OCI-LY7 (cell line): ENCODE measurements around the gene FCER1G. TPM values are rescaled to one million over a fixed set of nuclear protein-coding genes. Genes with fewer than 3 reads are reported as not detected.

Experiments used
- BruUV-seq: library from RNA; stranded (reverse); fragments of 400-500 nt; replicated peaks from 2 replicates; lab custom pipeline; 2021; lab: Mats Ljungman, UMichigan
- CTCF ChIA-PET: fragments of 300-600 bp; sonication (Branson Sonifier 250); formaldehyde crosslinking; loops from one replicate; lab custom pipeline; 2022; ENCODE audit warnings: antibody characterized with exemption; ENCODE audit not compliant: unreplicated experiment; lab: Charles Lee
- POLR2A ChIA-PET: fragments of 300-600 bp; sonication (Branson Sonifier 250); formaldehyde crosslinking; loops from one replicate; lab custom pipeline; 2022; ENCODE audit warnings: antibody characterized with exemption; lab: Charles Lee
- DNase-seq: peaks from one replicate; pipeline ENCODE4 v3.0.0-alpha.2; 2015; ENCODE audit warnings: low spot score
- H2AFZ ChIP-seq: fragments of 200-600 bp; sonication (generic), shearing (Covaris generic); 2 replicates; pipeline ENCODE4 v1.6.1; 2014; ENCODE audit warnings: mild to moderate bottlenecking, antibody characterized with exemption, low read length, moderate library complexity
- H3K27ac ChIP-seq: fragments of 200-600 bp; sonication (generic); 2 replicates; pipeline ENCODE4 v1.5.1; 2014; ENCODE audit warnings: mixed run types, low read depth, mild to moderate bottlenecking, moderate library complexity, low read length, inconsistent platforms; ENCODE audit not compliant: poor library complexity, severe bottlenecking
- H3K36me3 ChIP-seq: fragments of 200-600 bp; sonication (generic); 2 replicates; pipeline ENCODE4 v1.6.1; 2014; ENCODE audit warnings: mild to moderate bottlenecking, antibody characterized with exemption, low read length, moderate library complexity, mixed read lengths; ENCODE audit not compliant: insufficient read depth
- H3K4me1 ChIP-seq: fragments of 200-600 bp; sonication (generic); 2 replicates; pipeline ENCODE4 v1.5.1; 2014; ENCODE audit warnings: mild to moderate bottlenecking, low read length; ENCODE audit not compliant: insufficient read depth, poor library complexity, severe bottlenecking
- H3K4me2 ChIP-seq: fragments of 200-600 bp; sonication (generic); 2 replicates; pipeline ENCODE4 v1.6.1; 2014; ENCODE audit warnings: mild to moderate bottlenecking, low read length
- H3K4me3 ChIP-seq: fragments of 200-600 bp; sonication (generic); 2 replicates; pipeline ENCODE4 v1.5.1; 2014; ENCODE audit warnings: mild to moderate bottlenecking, low read depth, low read length; ENCODE audit not compliant: poor library complexity, severe bottlenecking
- H3K79me2 ChIP-seq: fragments of 200-600 bp; sonication (generic); 2 replicates; pipeline ENCODE4 v1.6.1; 2016; ENCODE audit warnings: low read depth, mild to moderate bottlenecking, low read length, moderate library complexity, mixed read lengths; ENCODE audit not compliant: insufficient read depth
- H3K9me2 ChIP-seq: fragments of 200-600 bp; sonication (generic); 2 replicates; pipeline ENCODE4 v1.6.1; 2016; ENCODE audit warnings: mild to moderate bottlenecking, low read length, mixed read lengths; ENCODE audit not compliant: insufficient read depth
- H3K9me3 ChIP-seq: fragments of 200-600 bp; sonication (generic); 2 replicates; pipeline ENCODE4 v1.6.1; 2014; ENCODE audit warnings: mild to moderate bottlenecking, mixed run types, low read length, mixed read lengths
- H4K20me1 ChIP-seq: fragments of 200-600 bp; sonication (generic); 2 replicates; pipeline ENCODE4 v1.6.1; 2014; ENCODE audit warnings: mild to moderate bottlenecking, antibody characterized with exemption, low read length, moderate library complexity, mixed read lengths; ENCODE audit not compliant: insufficient read depth
- EZH2phosphoT487 ChIP-seq: fragments of 200-600 bp; sonication (generic); IDR thresholded peaks from 2 replicates; pipeline ENCODE4 v1.6.1; 2018; ENCODE audit warnings: low read depth, borderline replicate concordance, mild to moderate bottlenecking, mixed run types, antibody characterized with exemption, low read length, moderate library complexity, mixed read lengths
- intact Hi-C: fragments of 100-400 bp; cut with micrococcal nuclease; formaldehyde crosslinking; loops from one replicate; pipeline ENCODE4 v1.10.0; 2022; ENCODE audit not compliant: unreplicated experiment
- total RNA-seq, 2 experiments: library from RNA; depleted of rRNA in 1 of 2; stranded (reverse); fragments of >200 nt in 1 of 2; shearing (Covaris generic) in 1 of 2; gene quantifications; 2 replicates each; pipeline ENCODE4 v1.2.3, GENCODE V29; 2014 to 2022
- TF ChIP-seq, protein P1 (sequence below): fragments of 200-600 bp; sonication (generic); conservative IDR thresholded peaks from 2 replicates; pipeline ENCODE4 v1.5.1; 2014; ENCODE audit warnings: mild to moderate bottlenecking, antibody characterized with exemption, low read length, moderate library complexity, mixed read lengths

Gene FCER1G
- total RNA-seq, 2 experiments from 2014 or later = 0.88 to 3.2 TPM

DNA sequence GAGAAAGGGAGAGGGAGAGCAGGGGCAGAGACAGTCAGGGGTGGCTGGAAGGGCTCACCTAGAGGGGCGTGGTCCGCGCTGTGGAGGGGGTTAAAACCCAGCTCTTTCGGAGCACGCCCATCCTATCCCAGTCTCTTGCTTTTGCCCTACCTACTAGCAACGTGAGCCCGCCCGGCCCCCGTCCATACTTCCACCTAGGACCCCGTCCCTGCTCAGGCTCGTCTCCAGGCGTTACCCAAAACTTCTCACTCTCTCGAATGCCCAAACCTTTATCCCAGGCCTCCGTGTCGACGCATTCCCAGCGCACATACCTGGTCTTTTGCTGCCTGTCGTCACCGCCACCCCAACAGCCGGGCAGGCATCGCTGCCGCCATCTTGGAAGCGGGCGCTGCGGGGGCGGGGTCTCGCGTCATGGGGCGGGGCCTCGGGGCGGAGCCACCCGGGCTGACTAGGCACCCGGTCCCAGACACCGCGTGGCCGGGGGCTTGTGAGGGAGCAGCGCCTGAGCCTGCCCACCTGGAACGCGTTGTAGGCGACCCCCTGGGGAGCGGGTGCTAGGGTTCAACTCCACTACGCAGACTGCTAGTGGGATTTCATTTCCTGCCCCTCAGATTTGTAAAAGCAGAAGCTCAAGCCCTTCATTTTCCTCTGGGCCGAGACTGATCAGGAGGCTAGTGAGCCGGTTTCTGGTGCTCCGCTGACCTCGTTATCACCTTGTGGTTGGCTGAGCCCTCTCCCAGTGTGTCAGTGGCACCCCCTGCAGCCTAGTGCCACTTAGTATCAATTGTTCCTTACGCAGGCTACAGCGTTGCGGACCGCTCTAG is 37.8 kb upstream of the FCER1G start, which contains the start of gene B4GALT3:
Gene B4GALT3, minus strand, starts transcription at position 396 of the 824 bp plus-strand sequence. CDS start 1,447 bp downstream, outside the sequence.
- Histone ChIP-seq H2AFZ (peak within 1 kb of the TSS; percentile 51), H3K4me2 (peak within 1 kb of the TSS; percentile 99), H4K20me1 (no peaks in the 10 kb centered on the region), H3K4me3 (peak within 1 kb of the TSS; percentile 86), H3K36me3 (peaks cover 31% of the 10 kb centered on the region), H3K4me1 (peaks cover 33% of the 10 kb centered on the region), H3K79me2 (peaks cover 9% of the 10 kb centered on the region; the same call in 1 of the 2 replicates), H3K9me3 (no peaks in the 10 kb centered on the region), H3K27ac (peak within 1 kb of the TSS; percentile 60), H3K9me2 (no peaks in the 10 kb centered on the region)
- BruUV-seq = no TSS peak
- intact Hi-C loops = loop anchor here (1.0 kb wide), 2 partner anchors 11 to 48 kb away; partner anchors contain the start of gene PPOX
- ChIA-PET CTCF (interaction anchor here (0.6 to 1.8 kb wide), 5 partner anchors 11 to 131 kb away, joined by 3 to 15 read pairs (median 4); partner anchors contain the start of genes DEDD, PPOX and TOMM40L), POLR2A (interaction anchor here (0.6 to 3.1 kb wide), 7 partner anchors 9 to 524 kb away, joined by 3 to 23 read pairs (median 5); partner anchors contain the start of genes NDUFS2, PPOX and TOMM40L)
- TF ChIP-seq, protein P1, sequence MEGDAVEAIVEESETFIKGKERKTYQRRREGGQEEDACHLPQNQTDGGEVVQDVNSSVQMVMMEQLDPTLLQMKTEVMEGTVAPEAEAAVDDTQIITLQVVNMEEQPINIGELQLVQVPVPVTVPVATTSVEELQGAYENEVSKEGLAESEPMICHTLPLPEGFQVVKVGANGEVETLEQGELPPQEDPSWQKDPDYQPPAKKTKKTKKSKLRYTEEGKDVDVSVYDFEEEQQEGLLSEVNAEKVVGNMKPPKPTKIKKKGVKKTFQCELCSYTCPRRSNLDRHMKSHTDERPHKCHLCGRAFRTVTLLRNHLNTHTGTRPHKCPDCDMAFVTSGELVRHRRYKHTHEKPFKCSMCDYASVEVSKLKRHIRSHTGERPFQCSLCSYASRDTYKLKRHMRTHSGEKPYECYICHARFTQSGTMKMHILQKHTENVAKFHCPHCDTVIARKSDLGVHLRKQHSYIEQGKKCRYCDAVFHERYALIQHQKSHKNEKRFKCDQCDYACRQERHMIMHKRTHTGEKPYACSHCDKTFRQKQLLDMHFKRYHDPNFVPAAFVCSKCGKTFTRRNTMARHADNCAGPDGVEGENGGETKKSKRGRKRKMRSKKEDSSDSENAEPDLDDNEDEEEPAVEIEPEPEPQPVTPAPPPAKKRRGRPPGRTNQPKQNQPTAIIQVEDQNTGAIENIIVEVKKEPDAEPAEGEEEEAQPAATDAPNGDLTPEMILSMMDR = peak; percentile 40; the same call in 1 of the 2 replicates
- no peak for TF ChIP-seq EZH2phosphoT487
- DNase-seq = peak; percentile 87

DNA sequence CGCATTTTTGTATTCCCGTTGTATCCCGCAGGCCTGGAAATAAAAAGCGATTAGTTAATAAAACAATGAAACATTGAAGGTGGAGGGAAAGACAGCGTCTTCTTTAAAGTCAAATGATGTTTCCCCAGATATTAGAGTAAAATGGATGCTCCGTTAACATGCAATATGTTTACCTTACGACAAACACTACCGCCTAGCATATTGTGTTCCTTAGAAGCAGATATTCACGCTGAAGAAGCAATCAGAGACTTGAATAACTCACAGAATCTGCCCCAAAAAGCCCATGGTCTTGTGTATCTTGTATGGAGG is 37.2 kb upstream of the FCER1G start:
- Histone ChIP-seq H3K9me3 (no peaks in the 10 kb centered on the region), H3K4me3 (peak overlapping the region; percentile 86), H4K20me1 (no peaks in the 10 kb centered on the region), H3K79me2 (peaks cover 9% of the 10 kb centered on the region; the same call in 1 of the 2 replicates), H3K27ac (peak overlapping the region; percentile 60), H3K36me3 (peaks cover 26% of the 10 kb centered on the region), H3K4me2 (peak overlapping the region; percentile 99), H3K4me1 (peaks cover 39% of the 10 kb centered on the region), H3K9me2 (no peaks in the 10 kb centered on the region), H2AFZ (peak overlapping the region; percentile 51; the same call in 1 of the 2 replicates)
- ChIA-PET POLR2A (interaction anchor here (0.6 to 3.1 kb wide), 5 partner anchors 8 to 48 kb away, joined by 3 to 23 read pairs (median 5); partner anchors contain the start of genes NDUFS2, PPOX and TOMM40L), CTCF (no interaction called here)
- no peak for TF ChIP-seq EZH2phosphoT487
- TF ChIP-seq, protein P1 = no peak; the same call in 1 of the 2 replicates
- TSS peak; percentile 91 for BruUV-seq
- intact Hi-C loops = loop anchor here (1.0 kb wide), 2 partner anchors 12 to 47 kb away; partner anchors contain the start of gene PPOX
- DNase-seq = no peak
